GM18508 (cell line): ENCODE data around the gene CCDC97.

Experiments
- ATAC-seq: cut with Tn5 transposase; IDR thresholded peaks from one replicate; pipeline ENCODE4 v1.9.1; 2021; ENCODE audit warnings: moderate number of reproducible peaks; ENCODE audit not compliant: insufficient read depth, unreplicated experiment

CCDC97 gene

DNA sequence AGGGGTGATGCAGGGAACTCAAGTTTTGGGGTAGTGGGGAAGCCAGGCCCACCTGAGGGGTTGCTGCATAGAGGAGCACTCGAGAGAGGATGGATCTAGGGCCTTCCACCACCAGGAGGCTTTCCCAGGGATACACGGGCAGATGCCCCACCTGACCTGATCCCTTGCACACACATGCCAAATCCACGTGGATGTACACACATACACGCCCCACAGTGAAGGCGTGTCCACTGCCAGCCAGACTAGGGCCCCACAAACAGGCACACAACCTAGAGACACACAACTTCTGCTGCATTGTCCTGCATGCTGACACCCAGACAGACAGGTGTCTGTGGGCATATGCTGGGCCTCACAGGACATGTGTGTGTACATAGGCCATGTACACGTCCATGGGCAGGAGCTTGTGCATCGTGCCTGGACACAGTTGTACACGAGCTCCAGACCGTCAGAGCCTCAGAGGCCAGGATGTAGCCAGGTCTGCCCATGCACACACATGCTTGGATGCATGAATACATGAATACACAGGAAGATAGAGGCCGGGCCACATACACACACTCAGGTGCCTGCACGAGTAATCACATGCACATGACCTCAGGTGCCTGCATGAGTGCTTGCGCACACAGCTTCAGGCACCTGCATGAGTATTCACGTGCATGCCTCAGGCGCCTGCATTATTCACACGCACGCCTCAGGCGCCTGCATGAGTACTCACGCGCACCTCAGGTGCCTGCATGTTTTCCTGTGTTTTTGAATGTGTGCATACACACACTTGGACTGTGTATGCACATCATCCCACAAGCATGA, 8.9 kb downstream of the CCDC97 start:
- no peak for ATAC-seq

DNA sequence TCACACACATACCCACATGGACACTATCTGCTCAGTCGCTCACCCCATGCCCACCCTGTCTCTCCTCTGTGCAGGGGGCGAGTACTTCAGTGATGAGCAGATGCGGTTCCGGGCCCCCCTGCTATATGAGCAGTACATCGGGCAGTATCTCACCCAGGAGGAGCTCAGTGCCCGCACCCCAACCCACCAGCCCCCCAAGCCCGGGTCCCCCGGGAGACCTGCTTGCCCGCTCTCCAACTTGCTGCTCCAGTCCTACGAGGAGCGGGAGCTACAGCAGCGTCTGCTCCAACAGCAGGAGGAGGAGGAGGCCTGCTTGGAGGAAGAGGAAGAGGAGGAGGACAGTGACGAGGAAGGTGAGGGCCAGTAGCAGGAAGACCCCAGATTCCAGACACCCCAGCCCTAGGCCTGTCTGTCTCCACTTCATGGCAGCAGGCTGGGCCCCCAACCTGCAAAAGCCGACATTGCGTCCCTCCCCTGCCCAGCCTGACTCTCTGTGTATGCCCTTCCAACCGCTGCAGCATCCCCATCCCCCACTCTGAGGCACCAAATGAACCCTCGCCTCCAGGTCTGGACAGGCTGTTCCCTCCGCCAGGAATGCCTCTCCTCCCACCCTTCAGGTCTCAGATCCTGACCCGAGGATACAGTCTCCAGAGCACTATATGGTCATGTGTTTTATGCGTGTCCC, 9.7 kb downstream of the CCDC97 start:
- no peak for ATAC-seq

DNA sequence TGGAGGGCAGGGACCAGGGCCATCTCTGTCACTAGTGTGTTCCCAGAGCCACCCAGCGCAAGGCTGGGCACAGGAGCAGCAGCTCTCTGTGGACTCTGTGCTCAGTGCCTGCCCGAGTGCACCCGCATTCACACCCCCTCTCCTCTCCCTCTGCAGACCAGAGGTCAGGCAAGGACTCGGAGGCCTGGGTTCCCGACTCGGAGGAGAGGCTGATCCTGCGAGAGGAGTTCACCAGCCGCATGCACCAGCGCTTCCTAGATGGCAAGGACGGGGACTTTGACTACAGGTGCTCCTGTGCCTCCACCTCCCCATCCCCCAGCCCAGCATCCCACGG, 10.2 kb downstream of the CCDC97 start:
- ATAC-seq, result no peak

DNA sequence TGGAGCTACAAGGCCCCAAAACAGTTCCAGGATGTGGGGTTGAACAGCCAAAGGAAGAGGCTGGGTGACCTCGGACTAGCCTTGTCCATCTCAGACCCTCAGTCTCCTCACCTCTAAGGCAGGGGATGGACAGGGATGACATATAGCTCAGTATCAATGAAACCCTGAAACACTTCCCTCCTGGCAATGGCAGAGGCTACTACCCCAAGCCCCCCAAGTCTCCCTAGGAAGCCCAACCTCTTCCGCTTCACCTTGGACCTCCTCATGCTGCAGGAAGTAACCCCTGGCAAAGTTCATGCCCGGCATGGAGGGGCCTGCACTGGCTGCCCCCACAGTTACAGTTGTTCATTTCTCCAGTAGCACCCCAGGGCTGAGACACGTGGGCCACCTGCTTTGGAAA, 10.6 kb downstream of the CCDC97 start:
- no peak for ATAC-seq

- ATAC-seq, result no peak
These were observed 11.2 kb downstream of the CCDC97 start for GRCh38 chr19:41321204-41321599.

- ATAC-seq, result no peak
These were observed 11.8 kb downstream of the CCDC97 start for GRCh38 chr19:41321600-41322270.

GRCh38 chr19:41322451-41322850, 12.5 kb downstream of the CCDC97 start:
- no peak for ATAC-seq

DNA sequence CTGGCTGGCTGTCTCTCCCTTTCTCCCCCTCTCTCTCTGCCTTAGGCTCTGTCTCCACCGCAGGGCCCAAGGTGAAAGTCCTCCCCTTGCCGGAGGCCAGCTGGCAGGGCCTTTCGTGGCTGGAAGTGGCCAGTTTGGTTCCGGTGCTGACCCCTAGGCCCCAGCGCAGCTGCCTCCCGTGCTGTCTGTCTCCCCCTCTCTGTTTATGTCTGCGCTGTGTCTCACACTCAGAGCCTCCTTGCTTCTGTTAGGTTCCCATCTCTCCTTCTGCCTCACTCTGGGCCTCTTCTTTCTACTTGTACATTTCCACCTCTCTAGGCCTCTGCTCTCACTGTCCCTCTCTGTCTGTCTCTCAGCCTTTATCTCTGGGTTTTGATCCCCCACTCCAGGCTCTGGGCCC, 13.1 kb downstream of the CCDC97 start:
- no peak for ATAC-seq

GRCh38 chr19:41323430-41324125, 13.6 kb downstream of the CCDC97 start:
- ATAC-seq, result no peak

GRCh38 chr19:41324231-41324702, 14.3 kb downstream of the CCDC97 start:
- no peak for ATAC-seq

- ATAC-seq, result no peak
These were observed 15.1 kb downstream of the CCDC97 start for GRCh38 chr19:41324921-41325639.

DNA sequence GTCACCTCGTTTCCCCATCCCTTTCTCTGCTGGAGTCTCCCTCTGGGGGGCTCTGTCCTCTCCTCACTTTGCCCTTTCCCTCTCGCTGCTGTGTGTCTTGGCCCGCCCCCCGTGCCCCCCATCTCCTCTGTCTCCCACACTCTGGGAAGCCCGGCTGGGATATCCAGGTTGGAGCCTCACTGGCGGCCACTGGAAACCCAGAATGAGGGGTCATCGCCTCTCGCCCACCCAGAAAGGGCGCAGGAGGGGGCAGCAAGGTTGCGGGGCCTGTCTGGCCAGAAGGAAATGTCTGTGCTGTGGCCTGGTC, 15.6 kb downstream of the CCDC97 start:
- no peak for ATAC-seq

DNA sequence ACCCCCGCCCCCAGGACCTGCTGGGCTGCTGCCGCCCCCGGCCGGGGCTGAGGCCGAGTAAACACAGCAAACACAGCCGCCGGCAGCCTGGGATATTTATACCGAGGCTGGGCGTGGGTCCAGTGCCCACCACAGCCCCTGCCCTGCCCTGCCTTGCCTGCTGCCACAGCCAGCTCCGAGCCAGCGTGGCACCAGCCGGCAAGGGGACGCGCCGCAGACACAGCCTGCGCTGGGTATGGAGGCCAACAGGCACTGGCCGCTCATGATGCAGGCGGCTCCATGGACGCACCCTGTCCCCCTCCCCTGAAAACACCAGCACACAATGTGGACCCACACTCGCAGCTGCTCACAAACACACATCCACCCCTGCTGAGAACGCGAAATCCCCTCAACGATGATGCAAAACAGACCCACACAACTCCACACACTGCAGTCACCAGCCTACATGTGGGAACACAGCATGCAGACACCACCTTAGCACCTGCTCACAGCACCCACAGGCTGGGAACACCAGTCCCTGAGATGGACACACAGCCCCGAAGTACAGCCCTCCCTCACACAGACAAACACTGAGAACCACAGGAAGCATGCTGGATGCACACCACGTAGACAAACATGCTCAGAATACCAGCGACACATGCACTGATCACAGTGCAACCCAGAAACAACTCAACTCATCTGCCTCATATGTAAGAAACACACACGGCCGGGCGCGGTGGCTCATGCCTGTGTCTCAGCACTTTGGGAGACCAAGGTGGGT, 16.2 kb downstream of the CCDC97 start:
- ATAC-seq, result no peak

- no peak for ATAC-seq
These were observed 17.2 kb downstream of the CCDC97 start for GRCh38 chr19:41327076-41327575.

DNA sequence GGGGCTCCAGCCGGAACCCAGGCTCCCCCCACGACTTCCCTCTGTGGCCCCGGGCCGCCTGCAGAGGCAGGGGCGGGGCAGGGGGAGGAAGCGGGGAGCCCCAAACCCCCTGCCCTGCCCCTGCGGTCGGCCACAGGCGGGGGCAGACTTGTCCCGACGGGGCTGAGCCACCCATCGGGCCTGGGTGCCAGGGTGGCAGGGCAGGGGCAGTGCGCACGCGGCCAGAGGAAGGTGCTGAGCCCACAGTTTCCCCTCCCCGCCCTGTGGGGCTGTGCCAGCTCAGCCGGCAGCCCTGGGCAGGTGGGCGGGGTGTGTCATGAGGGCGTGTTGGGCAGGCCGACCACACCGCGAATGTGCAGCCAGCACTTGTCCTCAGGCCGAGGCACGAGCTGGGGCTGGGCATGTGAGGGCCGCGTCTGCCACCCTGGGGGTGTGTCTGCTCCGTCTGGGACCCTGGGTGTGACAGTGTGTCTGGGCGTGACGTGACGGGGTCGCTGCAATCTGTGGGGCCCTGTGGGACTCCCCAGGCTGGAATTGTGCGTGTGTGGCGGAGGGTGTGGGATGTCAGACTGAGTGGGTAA, 17.7 kb downstream of the CCDC97 start:
- ATAC-seq, result no peak

- ATAC-seq, result no peak
These were observed 18.3 kb downstream of the CCDC97 start for GRCh38 chr19:41328157-41328841.

DNA sequence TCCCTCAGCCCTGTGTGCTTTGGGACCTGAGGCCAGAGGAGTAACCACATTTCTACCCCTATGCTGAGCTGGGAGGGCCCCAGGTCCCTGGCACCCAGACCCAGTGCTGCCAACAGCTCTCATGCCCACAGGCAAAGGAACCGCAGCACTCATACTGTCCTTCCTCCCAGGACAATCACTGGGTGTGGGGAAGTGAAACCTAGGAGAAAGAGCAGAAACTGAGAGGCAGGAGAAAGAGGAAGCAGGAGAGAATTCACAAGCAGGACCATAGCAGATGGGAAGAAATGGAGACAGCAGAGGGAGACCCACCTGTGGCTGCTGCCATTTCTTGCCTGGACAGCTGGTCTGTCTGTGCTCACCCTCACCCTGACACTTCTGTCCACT, 18.9 kb downstream of the CCDC97 start:
- no peak for ATAC-seq

- ATAC-seq, result no peak
These were observed 20.5 kb downstream of the CCDC97 start for GRCh38 chr19:41330481-41330880.
